ENCODE data around the gene EEF2K. TPM values are rescaled to one million over a fixed set of nuclear protein-coding genes. Genes with fewer than 3 reads are reported as not detected.

EEF2K gene
- total RNA-seq, 1 donor from 2014 or later = 22.1 TPM

DNA sequence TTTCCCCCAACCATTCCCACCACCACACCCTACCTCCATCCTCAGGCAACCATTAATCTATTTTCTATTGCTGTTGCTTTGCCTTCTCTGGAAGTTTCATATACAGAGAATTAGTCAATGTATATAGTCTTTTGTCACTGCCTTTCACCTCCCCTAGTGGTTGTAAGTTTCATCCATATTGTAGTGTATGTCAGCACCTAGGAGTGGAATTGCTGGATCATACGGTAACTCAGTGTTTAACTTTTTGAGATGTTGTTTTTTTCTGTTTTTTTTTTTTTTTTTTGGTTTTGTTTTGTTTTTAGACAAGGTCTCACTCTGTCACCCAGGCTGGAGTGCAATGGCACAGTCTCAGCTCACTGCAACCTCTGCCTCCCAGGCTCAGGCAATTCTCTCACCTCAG is 16.9 kb downstream of the EEF2K start:
- Mint-ChIP-seq H3K36me3 (peaks cover 2% of the 10 kb centered on the region), H3K9me3 (no peaks in the 10 kb centered on the region), H3K27me3 (ENCODE audit: low read depth) (no peaks in the 10 kb centered on the region), H3K4me3 (no peak overlapping the region), H3K27ac (no peak overlapping the region), H3K4me1 (no peaks in the 10 kb centered on the region)
- DNase-seq (ENCODE audit: low spot score in 2 of 2, unreplicated experiment in 2 of 2) = no peak
- TF ChIP-seq, protein P1, sequence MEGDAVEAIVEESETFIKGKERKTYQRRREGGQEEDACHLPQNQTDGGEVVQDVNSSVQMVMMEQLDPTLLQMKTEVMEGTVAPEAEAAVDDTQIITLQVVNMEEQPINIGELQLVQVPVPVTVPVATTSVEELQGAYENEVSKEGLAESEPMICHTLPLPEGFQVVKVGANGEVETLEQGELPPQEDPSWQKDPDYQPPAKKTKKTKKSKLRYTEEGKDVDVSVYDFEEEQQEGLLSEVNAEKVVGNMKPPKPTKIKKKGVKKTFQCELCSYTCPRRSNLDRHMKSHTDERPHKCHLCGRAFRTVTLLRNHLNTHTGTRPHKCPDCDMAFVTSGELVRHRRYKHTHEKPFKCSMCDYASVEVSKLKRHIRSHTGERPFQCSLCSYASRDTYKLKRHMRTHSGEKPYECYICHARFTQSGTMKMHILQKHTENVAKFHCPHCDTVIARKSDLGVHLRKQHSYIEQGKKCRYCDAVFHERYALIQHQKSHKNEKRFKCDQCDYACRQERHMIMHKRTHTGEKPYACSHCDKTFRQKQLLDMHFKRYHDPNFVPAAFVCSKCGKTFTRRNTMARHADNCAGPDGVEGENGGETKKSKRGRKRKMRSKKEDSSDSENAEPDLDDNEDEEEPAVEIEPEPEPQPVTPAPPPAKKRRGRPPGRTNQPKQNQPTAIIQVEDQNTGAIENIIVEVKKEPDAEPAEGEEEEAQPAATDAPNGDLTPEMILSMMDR (IDR thresholded peaks at IDR 0.05; ENCODE audit: unreplicated experiment) = no peak

DNA sequence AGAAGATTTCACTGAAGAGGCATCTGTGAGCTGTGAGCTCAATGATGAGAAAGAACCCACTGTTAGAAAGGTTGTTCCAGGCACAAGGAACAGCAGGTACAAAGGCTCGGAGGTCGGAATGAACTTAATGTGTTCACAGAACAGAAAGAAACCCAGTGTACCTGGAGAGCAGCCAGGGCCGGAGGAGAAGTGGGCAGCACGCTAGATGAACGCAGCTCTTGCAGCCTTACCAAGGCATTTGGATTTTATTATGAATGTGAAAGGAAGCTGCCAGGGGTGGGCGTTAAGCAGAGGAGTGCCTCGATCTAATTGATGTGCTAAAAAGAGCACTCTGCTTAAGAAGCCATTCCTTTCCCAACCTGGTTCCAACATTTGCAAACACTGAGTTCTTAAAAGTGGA is 19.0 kb downstream of the EEF2K start:
- no peaks in the 10 kb centered on the region for H3K27me3 Mint-ChIP-seq (ENCODE audit: low read depth)
- peaks cover 2% of the 10 kb centered on the region for H3K36me3 Mint-ChIP-seq
- no peak overlapping the region for H3K27ac Mint-ChIP-seq
- H3K4me1 Mint-ChIP-seq = peaks cover 3% of the 10 kb centered on the region
- H3K9me3 Mint-ChIP-seq = no peaks in the 10 kb centered on the region
- TF ChIP-seq, protein P1 (IDR thresholded peaks at IDR 0.05; ENCODE audit: unreplicated experiment) = no peak
- DNase-seq (ENCODE audit: low spot score in 2 of 2, unreplicated experiment in 2 of 2) = no peak
- no peak overlapping the region for H3K4me3 Mint-ChIP-seq

DNA sequence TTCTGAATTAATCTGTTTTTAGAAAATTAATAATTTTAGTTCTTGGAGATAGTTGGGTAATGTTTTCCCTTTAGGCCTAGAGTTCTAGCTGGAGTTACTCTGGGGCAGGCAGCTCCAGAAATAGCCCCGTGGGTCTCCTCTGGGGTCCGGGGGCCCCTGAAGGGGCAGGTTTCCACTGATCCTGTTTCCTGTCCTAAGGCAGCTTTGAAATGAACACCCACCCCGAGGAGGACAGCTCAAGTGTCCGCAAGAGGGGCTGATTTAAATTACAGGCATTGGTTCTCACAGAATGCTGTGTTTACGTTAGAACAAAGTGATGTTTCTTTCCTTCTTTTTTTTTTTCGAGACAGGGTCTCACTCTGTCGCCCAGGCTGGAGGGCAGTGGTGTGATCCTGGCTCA is 23.8 kb downstream of the EEF2K start:
- TF ChIP-seq, protein P1 (IDR thresholded peaks at IDR 0.05; ENCODE audit: unreplicated experiment) = no peak
- Mint-ChIP-seq H3K27ac (no peak overlapping the region), H3K36me3 (peaks cover 3% of the 10 kb centered on the region)

DNA sequence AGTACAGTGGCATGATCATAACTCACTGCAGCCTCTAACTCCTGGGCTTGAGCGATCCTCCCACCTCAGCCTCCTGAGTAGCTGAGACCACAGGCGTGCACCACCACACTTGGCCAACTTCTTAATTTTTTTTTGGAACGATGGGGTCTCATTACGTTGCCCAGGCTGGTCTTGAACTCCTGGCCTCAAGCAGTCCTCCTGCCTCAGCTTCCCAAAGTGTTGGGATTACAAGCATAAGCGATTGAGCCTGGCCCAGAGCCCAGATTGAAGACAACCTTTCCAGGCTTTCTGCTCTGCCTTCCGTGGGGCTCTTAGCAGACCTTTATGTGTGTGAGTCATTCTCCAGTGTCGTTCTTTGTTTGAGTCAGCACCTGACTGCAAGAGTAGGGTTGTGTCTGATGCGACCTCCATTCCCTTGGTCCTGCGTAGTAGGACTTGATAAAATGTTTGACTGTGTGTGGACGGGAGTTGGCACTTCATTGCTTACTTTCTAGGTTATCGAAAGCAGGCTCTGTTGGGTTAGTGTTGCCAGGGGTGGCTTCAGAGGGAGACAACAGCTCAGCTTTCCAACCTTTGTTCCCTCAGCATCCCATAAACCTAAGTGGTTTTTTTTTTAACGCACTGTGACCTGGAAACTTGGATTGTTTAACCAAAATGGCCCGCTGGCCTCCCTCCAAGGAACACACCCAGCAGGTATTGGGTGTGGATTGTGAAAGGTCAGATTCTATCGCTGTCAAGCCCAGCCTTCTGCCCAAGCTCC is 26.4 kb downstream of the EEF2K start:
- H3K9me3 Mint-ChIP-seq = no peaks in the 10 kb centered on the region
- TF ChIP-seq, protein P1 (IDR thresholded peaks at IDR 0.05; ENCODE audit: unreplicated experiment) = no peak
- H3K27ac Mint-ChIP-seq = no peak overlapping the region
- no peak for DNase-seq (ENCODE audit: low spot score in 2 of 2, unreplicated experiment in 2 of 2)
- no peak overlapping the region for H3K4me3 Mint-ChIP-seq
- peaks cover 3% of the 10 kb centered on the region for H3K4me1 Mint-ChIP-seq
- H3K36me3 Mint-ChIP-seq = peaks cover 4% of the 10 kb centered on the region
- H3K27me3 Mint-ChIP-seq (ENCODE audit: low read depth) = no peaks in the 10 kb centered on the region

More for the DNA sequence above, 23.8 kb downstream of the EEF2K start:
- DNase-seq (ENCODE audit: low spot score in 2 of 2, unreplicated experiment in 2 of 2) = no peak
- H3K27me3 Mint-ChIP-seq (ENCODE audit: low read depth) = no peaks in the 10 kb centered on the region
- H3K9me3 Mint-ChIP-seq = no peaks in the 10 kb centered on the region
- H3K4me3 Mint-ChIP-seq = no peak overlapping the region
- H3K4me1 Mint-ChIP-seq = peaks cover 3% of the 10 kb centered on the region

DNA sequence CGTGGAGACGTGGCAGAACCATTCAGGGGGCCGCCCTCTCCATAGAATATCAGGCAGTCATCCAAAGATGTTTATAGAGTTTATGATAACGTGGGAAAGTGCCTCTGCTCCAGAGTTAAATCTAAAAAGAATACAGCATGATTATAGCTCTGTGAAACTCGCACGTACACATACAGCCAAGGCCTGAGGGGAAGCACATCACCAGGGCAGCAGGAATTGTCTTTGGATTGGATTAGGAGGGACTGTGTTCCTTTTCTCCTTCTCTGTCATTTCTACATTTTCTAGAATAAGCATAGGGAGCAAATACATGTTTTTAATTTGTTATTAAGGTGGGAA is 26.9 kb downstream of the EEF2K start:
- Mint-ChIP-seq H3K4me3 (no peak overlapping the region), H3K4me1 (peaks cover 3% of the 10 kb centered on the region), H3K27me3 (ENCODE audit: low read depth) (no peaks in the 10 kb centered on the region), H3K36me3 (peaks cover 4% of the 10 kb centered on the region), H3K9me3 (no peaks in the 10 kb centered on the region), H3K27ac (no peak overlapping the region)
- no peak for DNase-seq (ENCODE audit: low spot score in 2 of 2, unreplicated experiment in 2 of 2)
- TF ChIP-seq, protein P1 (IDR thresholded peaks at IDR 0.05; ENCODE audit: unreplicated experiment) = no peak
